GM18508 (cell line): ENCODE data around the gene ASIC2.

Experiments used
- ATAC-seq: cut with Tn5 transposase; IDR thresholded peaks from one replicate; pipeline ENCODE4 v1.9.1; 2021; ENCODE audit warnings: moderate number of reproducible peaks; ENCODE audit not compliant: insufficient read depth, unreplicated experiment

Gene ASIC2

GRCh38 chr17:33124185-33124584, 168.9 kb downstream of the ASIC2 start:
- no peak for ATAC-seq

GRCh38 chr17:33121756-33122155, 171.3 kb downstream of the ASIC2 start:
- ATAC-seq, result no peak

GRCh38 chr17:33121272-33121671, 171.8 kb downstream of the ASIC2 start:
- ATAC-seq, result no peak

- no peak for ATAC-seq
Observed at GRCh38 chr17:33120103-33120502, 173.0 kb downstream of the ASIC2 start.

- no peak for ATAC-seq
Observed at GRCh38 chr17:33118391-33119075, 174.6 kb downstream of the ASIC2 start.

- ATAC-seq, result no peak
Observed at GRCh38 chr17:33116021-33116551, 177.0 kb downstream of the ASIC2 start.

- no peak for ATAC-seq
Observed at GRCh38 chr17:33115366-33115765, 177.7 kb downstream of the ASIC2 start.

GRCh38 chr17:33113991-33114370, 179.1 kb downstream of the ASIC2 start:
- no peak for ATAC-seq

GRCh38 chr17:33113276-33113990, 179.7 kb downstream of the ASIC2 start:
- no peak for ATAC-seq

GRCh38 chr17:33112763-33113162, 180.3 kb downstream of the ASIC2 start:
- ATAC-seq, result no peak

- ATAC-seq, result no peak
Observed at GRCh38 chr17:33109336-33110072, 183.6 kb downstream of the ASIC2 start.

GRCh38 chr17:33106525-33107165, 186.4 kb downstream of the ASIC2 start:
- no peak for ATAC-seq

- no peak for ATAC-seq
Observed at GRCh38 chr17:33105911-33106310, 187.2 kb downstream of the ASIC2 start.

- no peak for ATAC-seq
Observed at GRCh38 chr17:33099906-33100305, 193.2 kb downstream of the ASIC2 start.

- no peak for ATAC-seq
Observed at GRCh38 chr17:33099252-33099651, 193.8 kb downstream of the ASIC2 start.

GRCh38 chr17:33097411-33097810, 195.7 kb downstream of the ASIC2 start:
- ATAC-seq, result no peak

GRCh38 chr17:33096161-33096560, 196.9 kb downstream of the ASIC2 start:
- ATAC-seq, result no peak

- no peak for ATAC-seq
Observed at GRCh38 chr17:33091271-33091670, 201.8 kb downstream of the ASIC2 start.

- no peak for ATAC-seq
Observed at GRCh38 chr17:33090806-33091205, 202.3 kb downstream of the ASIC2 start.

- no peak for ATAC-seq
Observed at GRCh38 chr17:33086878-33087277, 206.2 kb downstream of the ASIC2 start.

GRCh38 chr17:33086041-33086440, 207.1 kb downstream of the ASIC2 start:
- no peak for ATAC-seq
